ENCODE results near the gene SUMO1. TPM values are rescaled to one million over a fixed set of nuclear protein-coding genes. Genes with fewer than 3 reads are reported as not detected.

The SUMO1 gene
- polyA plus RNA-seq, 1 experiment: 48.0 TPM

GRCh38 chr2:202186641-202187202 lies 51.7 kb downstream of the SUMO1 start:
- POLR2A ChIA-PET: no interaction called here
- no peak for DNase-seq (ENCODE audit: low read depth)
- no peaks in the 10 kb centered on the region for H3K27me3 ChIP-seq (ENCODE audit: control insufficient read depth, insufficient read depth, low read length)
- H3K4me3 ChIP-seq (ENCODE audit: low read depth, low read length): no peak overlapping the region
- CTCF ChIA-PET: interaction anchor here (0.6 to 0.9 kb wide), 2 partner anchors 11 to 525 kb away, joined by 4 read pairs; no protein-coding TSS in a partner anchor
- no peaks in the 10 kb centered on the region for H3K36me3 ChIP-seq (ENCODE audit: control insufficient read depth, insufficient read depth, low read length)
- TF ChIP-seq, protein P1, sequence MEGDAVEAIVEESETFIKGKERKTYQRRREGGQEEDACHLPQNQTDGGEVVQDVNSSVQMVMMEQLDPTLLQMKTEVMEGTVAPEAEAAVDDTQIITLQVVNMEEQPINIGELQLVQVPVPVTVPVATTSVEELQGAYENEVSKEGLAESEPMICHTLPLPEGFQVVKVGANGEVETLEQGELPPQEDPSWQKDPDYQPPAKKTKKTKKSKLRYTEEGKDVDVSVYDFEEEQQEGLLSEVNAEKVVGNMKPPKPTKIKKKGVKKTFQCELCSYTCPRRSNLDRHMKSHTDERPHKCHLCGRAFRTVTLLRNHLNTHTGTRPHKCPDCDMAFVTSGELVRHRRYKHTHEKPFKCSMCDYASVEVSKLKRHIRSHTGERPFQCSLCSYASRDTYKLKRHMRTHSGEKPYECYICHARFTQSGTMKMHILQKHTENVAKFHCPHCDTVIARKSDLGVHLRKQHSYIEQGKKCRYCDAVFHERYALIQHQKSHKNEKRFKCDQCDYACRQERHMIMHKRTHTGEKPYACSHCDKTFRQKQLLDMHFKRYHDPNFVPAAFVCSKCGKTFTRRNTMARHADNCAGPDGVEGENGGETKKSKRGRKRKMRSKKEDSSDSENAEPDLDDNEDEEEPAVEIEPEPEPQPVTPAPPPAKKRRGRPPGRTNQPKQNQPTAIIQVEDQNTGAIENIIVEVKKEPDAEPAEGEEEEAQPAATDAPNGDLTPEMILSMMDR (IDR thresholded peaks at IDR 0.05; ENCODE audit: insufficient read depth, low read depth, low read length): no peak

DNA sequence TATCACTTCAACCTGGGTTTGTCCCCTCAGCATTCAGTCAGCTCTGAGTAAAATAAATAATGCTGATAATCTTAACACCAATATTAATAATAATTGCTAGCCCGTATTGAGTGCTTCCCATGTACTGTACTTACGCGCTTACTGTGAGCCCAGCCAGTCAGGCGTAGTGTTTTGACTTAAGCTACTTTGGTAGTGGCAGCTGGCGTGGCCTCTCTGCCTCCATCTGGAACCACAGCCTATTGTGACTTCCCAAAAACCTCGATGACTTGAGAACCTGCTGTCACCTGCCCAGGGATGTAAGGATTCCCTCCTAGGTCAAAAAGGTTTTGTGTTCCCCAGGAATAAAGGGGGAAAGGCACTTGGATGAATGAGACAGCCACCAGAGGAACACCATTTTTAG lies 53.2 kb downstream of the SUMO1 start:
- TF ChIP-seq, protein P1 (IDR thresholded peaks at IDR 0.05; ENCODE audit: insufficient read depth, low read depth, low read length): no peak
- Histone ChIP-seq H3K27me3 (ENCODE audit: control insufficient read depth, insufficient read depth, low read length) (no peaks in the 10 kb centered on the region), H3K4me3 (ENCODE audit: low read depth, low read length) (no peak overlapping the region), H3K36me3 (ENCODE audit: control insufficient read depth, insufficient read depth, low read length) (no peaks in the 10 kb centered on the region)
- DNase-seq (ENCODE audit: low read depth): no peak
- CTCF ChIA-PET: interaction anchor here (1.2 to 1.4 kb wide), 2 partner anchors 81 to 324 kb away, joined by 4 read pairs; no protein-coding TSS in a partner anchor
- POLR2A ChIA-PET: no interaction called here

GRCh38 chr2:202184557-202184956 lies 53.8 kb downstream of the SUMO1 start:
- CTCF ChIA-PET: interaction anchor here (1.2 to 1.6 kb wide), 2 partner anchors 80 to 323 kb away, joined by 4 read pairs; no protein-coding TSS in a partner anchor
- POLR2A ChIA-PET: no interaction called here
- Histone ChIP-seq H3K27me3 (ENCODE audit: control insufficient read depth, insufficient read depth, low read length) (no peaks in the 10 kb centered on the region), H3K36me3 (ENCODE audit: control insufficient read depth, insufficient read depth, low read length) (no peaks in the 10 kb centered on the region), H3K4me3 (ENCODE audit: low read depth, low read length) (no peak overlapping the region)
- TF ChIP-seq, protein P1 (IDR thresholded peaks at IDR 0.05; ENCODE audit: insufficient read depth, low read depth, low read length): no peak
- no peak for DNase-seq (ENCODE audit: low read depth)

- Histone ChIP-seq H3K4me3 (ENCODE audit: low read depth, low read length) (no peak overlapping the region), H3K27me3 (ENCODE audit: control insufficient read depth, insufficient read depth, low read length) (no peaks in the 10 kb centered on the region), H3K36me3 (ENCODE audit: control insufficient read depth, insufficient read depth, low read length) (no peaks in the 10 kb centered on the region)
- TF ChIP-seq, protein P1 (IDR thresholded peaks at IDR 0.05; ENCODE audit: insufficient read depth, low read depth, low read length): peak; percentile 79
- POLR2A ChIA-PET: no interaction called here
- CTCF ChIA-PET: interaction anchor here (0.6 to 6.0 kb wide), 33 partner anchors 8 to 941 kb away, joined by 3 to 48 read pairs (median 3); partner anchors contain the start of gene ALS2
- DNase-seq (ENCODE audit: low read depth): no peak
Measured at GRCh38 chr2:202178346-202178958, 59.9 kb downstream of the SUMO1 start.

GRCh38 chr2:202172439-202173211 lies 65.8 kb downstream of the SUMO1 start:
- ChIA-PET CTCF (interaction anchor here (1.1 to 2.0 kb wide), 3 partner anchors 68 to 315 kb away, joined by 3 to 7 read pairs (median 4); no protein-coding TSS in a partner anchor), POLR2A (interaction anchor here (0.7 kb wide), 1 partner anchor 19 kb away, joined by 3 read pairs; no protein-coding TSS in a partner anchor)
- H3K27me3 ChIP-seq (ENCODE audit: control insufficient read depth, insufficient read depth, low read length): no peaks in the 10 kb centered on the region
- no peak for DNase-seq (ENCODE audit: low read depth)
- no peak overlapping the region for H3K4me3 ChIP-seq (ENCODE audit: low read depth, low read length)
- no peaks in the 10 kb centered on the region for H3K36me3 ChIP-seq (ENCODE audit: control insufficient read depth, insufficient read depth, low read length)
- TF ChIP-seq, protein P1 (IDR thresholded peaks at IDR 0.05; ENCODE audit: insufficient read depth, low read depth, low read length): no peak
